ENCODE data around the gene LRRC58.

Gene LRRC58

GRCh38 chr3:120326784-120327183 lies 22.4 kb downstream of the LRRC58 start:
- CTCF ChIA-PET = no interaction called here
- Histone ChIP-seq H3K36me3 (ENCODE audit: control insufficient read depth in 2 of 2, insufficient read depth in 1 of 2, low read length in 2 of 2) (peaks cover 5 to 52% of the 10 kb centered on the region in 2 experiments; a peak in 2 of 3 replicates), H3K4me1 (ENCODE audit: control insufficient read depth, insufficient read depth, low read length) (no peaks in the 10 kb centered on the region), H3K9me3 (ENCODE audit: control insufficient read depth, insufficient read depth, low read depth, low read length) (no peaks in the 10 kb centered on the region), H3K27ac (ENCODE audit: extremely low read depth, low read depth, low read length) (no peak overlapping the region), H3K4me3 (ENCODE audit: low read depth, low read length) (no peak overlapping the region)
- POLR2A ChIA-PET = no interaction called here
- TF ChIP-seq ZNF645 (tag by site-specific recombination; IDR thresholded peaks at IDR 0.05) (no peak), ZNF518A (tag by site-specific recombination; conservative IDR thresholded peaks at IDR 0.05; ENCODE audit: low read depth) (no peak), ZNF302 (tag by site-specific recombination; IDR thresholded peaks at IDR 0.05; ENCODE audit: low read depth) (no peak), ZNF670 (tag by site-specific recombination; IDR thresholded peaks at IDR 0.05; ENCODE audit: low read depth) (no peak), ZNF776 (tag by site-specific recombination; IDR thresholded peaks at IDR 0.05; ENCODE audit: borderline replicate concordance) (no peak), ZNF121 (tag by site-specific recombination; IDR thresholded peaks at IDR 0.05) (no peak), KLF7 (tag by site-specific recombination; IDR thresholded peaks at IDR 0.05; ENCODE audit: borderline replicate concordance) (no peak), SP7 (tag by site-specific recombination; IDR thresholded peaks at IDR 0.05) (no peak), ZNF830 (tag by site-specific recombination; IDR thresholded peaks at IDR 0.05; ENCODE audit: low read depth) (no peak), ZXDB (tag by site-specific recombination; IDR thresholded peaks at IDR 0.05) (no peak), ZNF175 (tag by site-specific recombination; IDR thresholded peaks at IDR 0.05) (no peak), ZNF311 (tag by site-specific recombination; IDR thresholded peaks at IDR 0.05; ENCODE audit: borderline replicate concordance) (no peak), ZNF639 (tag by site-specific recombination; IDR thresholded peaks at IDR 0.05) (no peak), PRDM4 (tag by site-specific recombination; IDR thresholded peaks at IDR 0.05) (no peak), ZNF138 (tag by site-specific recombination; IDR thresholded peaks at IDR 0.05; ENCODE audit: borderline replicate concordance) (no peak), ZNF274 (IDR thresholded peaks at IDR 0.05; ENCODE audit: low read length) (no peak), ZNF274 (tag by site-specific recombination; IDR thresholded peaks at IDR 0.05; ENCODE audit: borderline replicate concordance) (no peak), ZNF202 (tag by site-specific recombination; IDR thresholded peaks at IDR 0.05; ENCODE audit: borderline replicate concordance) (no peak), ZNF549 (tag by site-specific recombination; IDR thresholded peaks at IDR 0.05) (no peak), ZNF335 (tag by site-specific recombination; conservative IDR thresholded peaks at IDR 0.05) (no peak)

Measured in HEK293 (cell line).